ENCODE results near the gene PRKCH. TPM values are rescaled to one million over a fixed set of nuclear protein-coding genes. Genes with fewer than 3 reads are reported as not detected.

Gene PRKCH
- total and polyA plus RNA-seq, 7 experiments from 2014 or later: 191 to 359 (median 314) TPM

- Histone ChIP-seq H3K9me3 (ENCODE audit: control insufficient read depth in 2 of 3, low read length in 3 of 3) (no peaks in the 10 kb centered on the region), H3K36me3 (ENCODE audit: control insufficient read depth in 2 of 3, insufficient read depth in 3 of 3, low read length in 3 of 3) (peaks cover 11 to 26% (median 22%) of the 10 kb centered on the region in 3 experiments), H3K4me1 (ENCODE audit: control insufficient read depth in 2 of 2, insufficient read depth in 2 of 2, low read length in 2 of 2) (peaks cover 83% of the 10 kb centered on the region in 2 donors), H3K27ac (ENCODE audit: low read depth, low read length) (peak overlapping the region; percentile 65), H3K4me3 (ENCODE audit: low read length) (peak overlapping the region; percentile 31), H3K27me3 (ENCODE audit: control insufficient read depth in 2 of 2, insufficient read depth in 2 of 2, low read length in 2 of 2) (no peaks in the 10 kb centered on the region)
- H3K36me3 Mint-ChIP-seq: peaks cover 15 to 79% (median 51%) of the 10 kb centered on the region in 5 donors
- intact Hi-C loops (cut with micrococcal nuclease): loop anchor here (1.0 to 2.0 kb wide), 9 partner anchors 8 to 131 kb away; partner anchors contain the start of gene PRKCH (in 1 of the 2)
- ChIA-PET POLR2A (interaction anchor here (0.6 to 1.7 kb wide), 14 partner anchors 11 to 171 kb away, joined by 3 to 17 read pairs (median 3); partner anchors contain the start of genes PRKCH and TMEM30B), CTCF (interaction anchor here (0.7 to 1.8 kb wide), 6 partner anchors 9 to 385 kb away, joined by 3 to 6 read pairs (median 3); no protein-coding TSS in a partner anchor)
- ATAC-seq: peak; percentile 86
- DNase-seq: peak in 8 of 9 donors; percentile 41 to 77 (median 69)
- peak overlapping the region in 8 of 9 donors; percentile 87 to 98 (median 93) for H3K27ac Mint-ChIP-seq
- peaks cover 72 to 100% (median 98%) of the 10 kb centered on the region in 7 donors for H3K4me1 Mint-ChIP-seq
- H3K27me3 Mint-ChIP-seq: no peaks in the 10 kb centered on the region
- peak overlapping the region; percentile 64 to 90 (median 80) for H3K4me3 Mint-ChIP-seq
- H3K9me3 Mint-ChIP-seq: peaks cover 0 to 1% (median 0%) of the 10 kb centered on the region in 11 donors
Observed at GRCh38 chr14:61452452-61452851, 131.1 kb downstream of the PRKCH start.

GRCh38 chr14:61453103-61453767 is 131.9 kb downstream of the PRKCH start:
- H3K4me1 Mint-ChIP-seq: peaks cover 69 to 99% (median 95%) of the 10 kb centered on the region in 7 donors
- peak overlapping the region in 8 of 9 donors; percentile 87 to 98 (median 93) for H3K27ac Mint-ChIP-seq
- ChIA-PET POLR2A (interaction anchor here (0.6 to 1.7 kb wide), 11 partner anchors 17 to 172 kb away, joined by 3 to 17 read pairs (median 4); partner anchors contain the start of genes PRKCH and TMEM30B), CTCF (interaction anchor here (0.7 to 1.8 kb wide), 4 partner anchors 8 to 161 kb away, joined by 3 to 6 read pairs (median 4); no protein-coding TSS in a partner anchor)
- H3K27me3 ChIP-seq (ENCODE audit: control insufficient read depth in 2 of 2, insufficient read depth in 2 of 2, low read length in 2 of 2): no peaks in the 10 kb centered on the region
- H3K36me3 ChIP-seq (ENCODE audit: control insufficient read depth in 2 of 3, insufficient read depth in 3 of 3, low read length in 3 of 3): peaks cover 19 to 33% (median 30%) of the 10 kb centered on the region in 3 experiments
- H3K4me3 ChIP-seq (ENCODE audit: low read length): peak overlapping the region; percentile 31
- H3K9me3 Mint-ChIP-seq: no peaks in the 10 kb centered on the region
- peaks cover 75 to 78% of the 10 kb centered on the region in 2 donors for H3K4me1 ChIP-seq (ENCODE audit: control insufficient read depth in 2 of 2, insufficient read depth in 2 of 2, low read length in 2 of 2)
- H3K27me3 Mint-ChIP-seq: no peaks in the 10 kb centered on the region
- peak overlapping the region; percentile 64 to 90 (median 80) for H3K4me3 Mint-ChIP-seq
- peaks cover 18 to 84% (median 59%) of the 10 kb centered on the region in 5 donors for H3K36me3 Mint-ChIP-seq
- ATAC-seq: no peak
- no peak for DNase-seq
- peak overlapping the region; percentile 65 for H3K27ac ChIP-seq (ENCODE audit: low read depth, low read length)
- no peaks in the 10 kb centered on the region for H3K9me3 ChIP-seq (ENCODE audit: control insufficient read depth in 2 of 3, low read length in 3 of 3)
- intact Hi-C loops (cut with micrococcal nuclease): loop anchor here in 1 of 2 donors (2.0 kb wide), 3 partner anchors 14 to 130 kb away; no protein-coding TSS in a partner anchor

GRCh38 chr14:61454545-61454944 is 133.2 kb downstream of the PRKCH start:
- Mint-ChIP-seq H3K27me3 (no peaks in the 10 kb centered on the region), H3K4me3 (peak overlapping the region; percentile 52 to 83 (median 70)), H3K4me1 (peaks cover 65 to 98% (median 94%) of the 10 kb centered on the region in 7 donors), H3K9me3 (no peaks in the 10 kb centered on the region), H3K27ac (peak overlapping the region in 8 of 9 donors; percentile 86 to 97 (median 92)), H3K36me3 (peaks cover 30 to 83% (median 68%) of the 10 kb centered on the region in 5 donors)
- DNase-seq (no peak), ATAC-seq (no peak)
- ChIA-PET POLR2A (interaction anchor here (0.6 to 2.8 kb wide), 4 partner anchors 21 to 292 kb away, joined by 3 to 11 read pairs (median 4); partner anchors contain the start of gene PRKCH), CTCF (interaction anchor here (0.7 to 1.1 kb wide), 3 partner anchors 54 to 161 kb away, joined by 3 to 7 read pairs (median 3); no protein-coding TSS in a partner anchor)
- Histone ChIP-seq H3K4me3 (ENCODE audit: low read length) (no peak overlapping the region), H3K36me3 (ENCODE audit: control insufficient read depth in 2 of 3, insufficient read depth in 3 of 3, low read length in 3 of 3) (peaks cover 26 to 45% (median 43%) of the 10 kb centered on the region in 3 experiments), H3K4me1 (ENCODE audit: control insufficient read depth in 2 of 2, insufficient read depth in 2 of 2, low read length in 2 of 2) (peaks cover 65 to 66% of the 10 kb centered on the region in 2 donors), H3K27ac (ENCODE audit: low read depth, low read length) (peak overlapping the region; percentile 65), H3K27me3 (ENCODE audit: control insufficient read depth in 2 of 2, insufficient read depth in 2 of 2, low read length in 2 of 2) (no peaks in the 10 kb centered on the region), H3K9me3 (ENCODE audit: control insufficient read depth in 2 of 3, low read length in 3 of 3) (no peaks in the 10 kb centered on the region)
- intact Hi-C loops (cut with micrococcal nuclease): no loop called here

- H3K4me1 ChIP-seq (ENCODE audit: control insufficient read depth in 2 of 2, insufficient read depth in 2 of 2, low read length in 2 of 2): peaks cover 57 to 59% of the 10 kb centered on the region in 2 donors
- intact Hi-C loops (cut with micrococcal nuclease): no loop called here
- POLR2A ChIA-PET: interaction anchor here (0.6 to 2.8 kb wide), 5 partner anchors 108 to 433 kb away, joined by 3 to 11 read pairs (median 3); partner anchors contain the start of gene PRKCH
Observed at GRCh38 chr14:61455351-61455750, 134.0 kb downstream of the PRKCH start.

GRCh38 chr14:61456720-61457119 is 135.3 kb downstream of the PRKCH start:
- intact Hi-C loops (cut with micrococcal nuclease): loop anchor here (1.0 to 2.0 kb wide), 6 partner anchors 12 to 381 kb away; partner anchors contain the start of gene PRKCH (in 1 of the 2)
- H3K36me3 ChIP-seq (ENCODE audit: control insufficient read depth in 2 of 3, insufficient read depth in 3 of 3, low read length in 3 of 3): peaks cover 26 to 62% (median 41%) of the 10 kb centered on the region in 3 experiments
- H3K27ac ChIP-seq (ENCODE audit: low read depth, low read length): peak overlapping the region; percentile 32
- H3K27ac Mint-ChIP-seq: peak overlapping the region in 8 of 9 donors; percentile 70 to 92 (median 86)
- H3K4me1 Mint-ChIP-seq: peaks cover 52 to 93% (median 89%) of the 10 kb centered on the region in 7 donors
- peaks cover 27 to 78% (median 62%) of the 10 kb centered on the region in 5 donors for H3K36me3 Mint-ChIP-seq
- H3K4me1 ChIP-seq (ENCODE audit: control insufficient read depth in 2 of 2, insufficient read depth in 2 of 2, low read length in 2 of 2): peaks cover 53 to 59% of the 10 kb centered on the region in 2 donors
- H3K4me3 ChIP-seq (ENCODE audit: low read length): no peak overlapping the region
- H3K27me3 Mint-ChIP-seq: no peaks in the 10 kb centered on the region
- no peaks in the 10 kb centered on the region for H3K27me3 ChIP-seq (ENCODE audit: control insufficient read depth in 2 of 2, insufficient read depth in 2 of 2, low read length in 2 of 2)
- H3K9me3 Mint-ChIP-seq: peaks cover 0 to 4% (median 0%) of the 10 kb centered on the region in 11 donors
- ChIA-PET POLR2A (interaction anchor here (0.6 to 2.8 kb wide), 4 partner anchors 37 to 135 kb away, joined by 3 to 11 read pairs (median 4); partner anchors contain the start of gene PRKCH), CTCF (interaction anchor here (0.8 to 1.5 kb wide), 5 partner anchors 109 to 380 kb away, joined by 3 to 5 read pairs (median 3); no protein-coding TSS in a partner anchor)
- DNase-seq: peak; percentile 63 to 82 (median 77)
- ATAC-seq: peak; percentile 76
- H3K4me3 Mint-ChIP-seq: peak overlapping the region in 5 of 10 donors; percentile 5 to 80 (median 51)
- no peaks in the 10 kb centered on the region for H3K9me3 ChIP-seq (ENCODE audit: control insufficient read depth in 2 of 3, low read length in 3 of 3)

More at GRCh38 chr14:61455351-61455750, 134.0 kb downstream of the PRKCH start:
- H3K36me3 ChIP-seq (ENCODE audit: control insufficient read depth in 2 of 3, insufficient read depth in 3 of 3, low read length in 3 of 3): peaks cover 26 to 50% (median 41%) of the 10 kb centered on the region in 3 experiments
- DNase-seq (no peak), ATAC-seq (no peak)
- Mint-ChIP-seq H3K4me1 (peaks cover 59 to 93% (median 89%) of the 10 kb centered on the region in 7 donors), H3K9me3 (peaks cover 0 to 4% (median 0%) of the 10 kb centered on the region in 11 donors), H3K4me3 (peak overlapping the region; percentile 0 to 80 (median 60)), H3K36me3 (peaks cover 26 to 82% (median 65%) of the 10 kb centered on the region in 5 donors), H3K27ac (peak overlapping the region in 8 of 9 donors; percentile 79 to 97 (median 92)), H3K27me3 (no peaks in the 10 kb centered on the region)
- H3K27me3 ChIP-seq (ENCODE audit: control insufficient read depth in 2 of 2, insufficient read depth in 2 of 2, low read length in 2 of 2): no peaks in the 10 kb centered on the region
- no peaks in the 10 kb centered on the region for H3K9me3 ChIP-seq (ENCODE audit: control insufficient read depth in 2 of 3, low read length in 3 of 3)
- CTCF ChIA-PET: interaction anchor here (0.6 to 1.5 kb wide), 11 partner anchors 12 to 383 kb away, joined by 3 to 6 read pairs (median 3); no protein-coding TSS in a partner anchor
- peak overlapping the region; percentile 44 for H3K27ac ChIP-seq (ENCODE audit: low read depth, low read length)
- no peak overlapping the region for H3K4me3 ChIP-seq (ENCODE audit: low read length)

GRCh38 chr14:61458766-61459165 is 137.4 kb downstream of the PRKCH start:
- Histone ChIP-seq H3K9me3 (ENCODE audit: control insufficient read depth in 2 of 3, low read length in 3 of 3) (no peaks in the 10 kb centered on the region), H3K4me3 (ENCODE audit: low read length) (no peak overlapping the region), H3K4me1 (ENCODE audit: control insufficient read depth in 2 of 2, insufficient read depth in 2 of 2, low read length in 2 of 2) (peaks cover 38 to 48% of the 10 kb centered on the region in 2 donors), H3K27me3 (ENCODE audit: control insufficient read depth in 2 of 2, insufficient read depth in 2 of 2, low read length in 2 of 2) (no peaks in the 10 kb centered on the region), H3K27ac (ENCODE audit: low read depth, low read length) (no peak overlapping the region), H3K36me3 (ENCODE audit: control insufficient read depth in 2 of 3, insufficient read depth in 3 of 3, low read length in 3 of 3) (peaks cover 26 to 76% (median 37%) of the 10 kb centered on the region in 3 experiments)
- ChIA-PET CTCF (no interaction called here), POLR2A (no interaction called here)
- ATAC-seq: no peak
- DNase-seq: no peak
- peaks cover 33 to 75% (median 66%) of the 10 kb centered on the region in 5 donors for H3K36me3 Mint-ChIP-seq
- H3K4me1 Mint-ChIP-seq: peaks cover 43 to 91% (median 85%) of the 10 kb centered on the region in 7 donors
- H3K27ac Mint-ChIP-seq: peak overlapping the region in 8 of 9 donors; percentile 24 to 91 (median 82)
- H3K27me3 Mint-ChIP-seq: no peaks in the 10 kb centered on the region
- H3K4me3 Mint-ChIP-seq: peak overlapping the region in 1 of 10 donors; percentile 14
- intact Hi-C loops (cut with micrococcal nuclease): no loop called here
- H3K9me3 Mint-ChIP-seq: peaks cover 0 to 4% (median 0%) of the 10 kb centered on the region in 11 donors

Data from naive thymus-derived CD4-positive, alpha-beta T cell (primary cell).